Kidney epithelial cell (primary cell): Measurements from ENCODE around the gene CA11. TPM values are rescaled to one million over a fixed set of nuclear protein-coding genes. Genes with fewer than 3 reads are reported as not detected.

Experiments
- DNase-seq: peaks from one replicate; pipeline ENCODE4 v3.0.0-alpha.2; 2010; ENCODE audit warnings: low read depth
- H3K27me3 ChIP-seq: 2 replicates; pipeline ENCODE4 v1.6.0; 2011; ENCODE audit warnings: low read length; ENCODE audit not compliant: control insufficient read depth, insufficient read depth
- H3K36me3 ChIP-seq: 2 replicates; pipeline ENCODE4 v1.5.1; 2011; ENCODE audit warnings: low read length; ENCODE audit not compliant: control insufficient read depth, insufficient read depth
- H3K4me3 ChIP-seq: 2 replicates; pipeline ENCODE4 v1.5.1; 2011; ENCODE audit warnings: low read depth, mild to moderate bottlenecking, control low read depth, low read length
- total RNA-seq: library from RNA; depleted of rRNA; stranded (reverse); fragments of >200 nt; gene quantifications from 2 replicates; pipeline ENCODE4 v1.2.3, GENCODE V29; 2015
- TF ChIP-seq, protein P1 (sequence below): IDR thresholded peaks from 2 replicates; pipeline ENCODE4 v1.5.1; 2011; ENCODE audit warnings: mild to moderate bottlenecking, moderate library complexity, low read length, control low read depth, inconsistent platforms; ENCODE audit not compliant: insufficient read depth, poor library complexity, severe bottlenecking

Gene CA11
- total RNA-seq, 1 donor from 2014 or later, result 1.1 TPM

GRCh38 chr19:48671446-48671995 lies 25.5 kb upstream of the CA11 start:
- TF ChIP-seq, protein P1, sequence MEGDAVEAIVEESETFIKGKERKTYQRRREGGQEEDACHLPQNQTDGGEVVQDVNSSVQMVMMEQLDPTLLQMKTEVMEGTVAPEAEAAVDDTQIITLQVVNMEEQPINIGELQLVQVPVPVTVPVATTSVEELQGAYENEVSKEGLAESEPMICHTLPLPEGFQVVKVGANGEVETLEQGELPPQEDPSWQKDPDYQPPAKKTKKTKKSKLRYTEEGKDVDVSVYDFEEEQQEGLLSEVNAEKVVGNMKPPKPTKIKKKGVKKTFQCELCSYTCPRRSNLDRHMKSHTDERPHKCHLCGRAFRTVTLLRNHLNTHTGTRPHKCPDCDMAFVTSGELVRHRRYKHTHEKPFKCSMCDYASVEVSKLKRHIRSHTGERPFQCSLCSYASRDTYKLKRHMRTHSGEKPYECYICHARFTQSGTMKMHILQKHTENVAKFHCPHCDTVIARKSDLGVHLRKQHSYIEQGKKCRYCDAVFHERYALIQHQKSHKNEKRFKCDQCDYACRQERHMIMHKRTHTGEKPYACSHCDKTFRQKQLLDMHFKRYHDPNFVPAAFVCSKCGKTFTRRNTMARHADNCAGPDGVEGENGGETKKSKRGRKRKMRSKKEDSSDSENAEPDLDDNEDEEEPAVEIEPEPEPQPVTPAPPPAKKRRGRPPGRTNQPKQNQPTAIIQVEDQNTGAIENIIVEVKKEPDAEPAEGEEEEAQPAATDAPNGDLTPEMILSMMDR, result no peak
- Histone ChIP-seq H3K4me3 (no peak overlapping the region), H3K36me3 (no peaks in the 10 kb centered on the region), H3K27me3 (peaks cover 5% of the 10 kb centered on the region)
- no peak for DNase-seq

DNA sequence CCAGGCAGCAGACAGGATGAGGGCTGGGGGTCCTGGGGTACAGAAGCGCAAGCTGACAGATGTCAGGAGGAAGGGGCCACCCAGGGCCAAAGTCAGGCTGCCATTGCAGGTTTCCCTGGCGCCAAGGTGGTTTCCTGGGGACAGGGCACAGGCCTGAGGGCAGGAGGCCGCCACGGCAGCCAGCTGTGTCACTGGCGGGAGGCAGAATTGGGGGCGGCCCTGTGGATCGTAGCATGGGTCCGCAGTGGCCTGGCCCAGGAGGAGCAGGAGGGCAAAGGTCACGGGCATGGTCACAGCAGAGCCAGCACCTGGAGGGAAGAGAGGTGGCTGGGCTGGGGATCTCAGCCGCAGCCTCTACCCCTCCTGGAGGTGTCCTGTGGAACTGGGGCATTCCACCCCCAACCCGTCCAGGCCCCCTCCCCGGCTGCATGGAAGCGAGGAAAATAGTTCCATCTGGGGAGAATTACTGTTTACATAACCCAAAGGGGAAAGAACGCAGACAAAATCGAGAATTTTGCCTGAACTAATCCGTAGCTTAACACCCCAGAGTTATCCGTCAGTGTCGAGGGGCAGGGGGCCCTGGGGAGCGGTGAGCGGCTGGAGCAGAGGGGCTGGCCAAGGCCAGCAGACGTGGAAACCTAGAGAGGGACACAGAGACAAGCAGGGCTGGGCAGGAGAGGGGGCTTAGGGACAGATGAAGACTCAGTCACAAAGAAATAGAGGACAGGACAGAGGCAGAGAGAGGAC lies 24.9 kb upstream of the CA11 start:
- Histone ChIP-seq H3K27me3 (peaks cover 3% of the 10 kb centered on the region), H3K36me3 (no peaks in the 10 kb centered on the region), H3K4me3 (no peak overlapping the region)
- TF ChIP-seq, protein P1, result no peak
- DNase-seq, result no peak

DNA sequence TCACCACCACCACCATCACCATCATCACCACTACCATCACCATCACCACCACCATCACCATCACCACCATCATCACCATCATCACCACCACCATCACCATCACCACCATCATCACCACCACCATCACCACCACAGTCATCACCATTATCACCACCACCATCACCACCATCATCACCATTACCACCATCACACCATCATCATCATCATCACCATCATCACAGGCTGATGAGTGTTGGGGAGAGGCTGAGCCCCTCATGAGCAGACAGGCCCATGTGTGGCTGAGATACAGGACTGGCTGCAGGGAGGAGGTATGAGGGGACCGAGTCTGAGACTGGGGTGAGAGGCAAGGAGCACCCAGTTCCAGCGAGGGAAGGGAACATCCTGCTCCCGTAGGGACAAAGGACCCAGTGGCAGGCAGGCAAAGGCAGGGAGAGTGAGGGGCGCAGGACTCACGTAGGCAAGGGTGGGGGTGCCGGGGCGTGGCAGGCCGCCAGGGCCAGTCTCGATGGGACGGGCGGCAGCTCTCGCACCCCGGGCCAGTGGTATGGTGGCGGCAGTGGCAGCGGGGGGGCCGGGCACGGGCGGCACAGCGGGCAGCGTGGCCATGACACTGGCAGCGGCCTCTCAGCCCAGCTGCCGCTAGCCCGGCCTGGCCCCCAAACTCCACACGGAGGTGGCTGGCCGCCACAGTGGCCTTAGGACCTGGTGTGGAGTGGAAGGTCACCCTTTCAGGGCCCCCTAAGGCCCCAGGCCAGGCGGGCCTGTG lies 24.1 kb upstream of the CA11 start:
- no peak for DNase-seq
- no peaks in the 10 kb centered on the region for H3K27me3 ChIP-seq
- H3K4me3 ChIP-seq, result no peak overlapping the region
- no peaks in the 10 kb centered on the region for H3K36me3 ChIP-seq
- TF ChIP-seq, protein P1, result no peak

DNA sequence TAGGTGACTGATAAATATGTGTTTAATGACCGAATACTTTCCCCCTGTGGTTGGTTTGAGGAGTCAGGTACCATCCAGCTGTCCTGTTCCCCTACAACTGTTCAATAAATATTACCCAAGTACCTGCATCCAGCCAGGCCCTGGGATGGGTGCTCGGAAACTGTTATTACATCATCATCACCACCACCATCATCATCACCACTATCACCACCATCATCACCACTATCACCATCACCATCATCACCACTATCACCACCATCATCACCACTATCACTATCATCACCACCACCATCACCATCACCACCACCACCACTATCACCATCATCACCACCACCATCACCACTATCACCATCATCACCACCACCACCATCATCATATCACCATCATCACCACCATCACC lies 22.8 kb upstream of the CA11 start:
- DNase-seq, result no peak
- TF ChIP-seq, protein P1, result no peak
- Histone ChIP-seq H3K4me3 (no peak overlapping the region), H3K27me3 (no peaks in the 10 kb centered on the region), H3K36me3 (no peaks in the 10 kb centered on the region)

DNA sequence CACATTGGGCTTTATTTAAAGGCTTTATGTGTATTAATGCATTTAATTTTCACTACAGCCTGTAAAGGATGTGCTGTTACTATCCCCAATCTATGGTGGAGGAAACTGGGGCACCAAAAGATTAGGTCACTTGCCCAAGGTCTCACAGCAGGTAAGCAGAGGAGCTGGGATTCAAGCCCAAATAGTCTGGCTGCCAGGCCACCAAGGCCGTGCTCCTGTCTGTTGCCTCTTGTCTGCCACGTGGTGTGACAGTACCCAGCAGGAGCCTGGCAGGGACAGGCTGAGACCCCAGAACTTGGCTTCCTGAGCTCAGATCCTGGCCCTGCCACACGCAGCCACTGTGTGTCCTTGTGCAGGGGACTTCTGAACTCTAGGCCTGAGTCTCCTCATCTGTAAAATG lies 22.3 kb upstream of the CA11 start:
- no peak for DNase-seq
- Histone ChIP-seq H3K36me3 (no peaks in the 10 kb centered on the region), H3K4me3 (no peak overlapping the region), H3K27me3 (no peaks in the 10 kb centered on the region)
- TF ChIP-seq, protein P1, result no peak
